GM10266 (cell line): ENCODE data around the gene TALDO1.

Source experiments
- DNase-seq: peaks from one replicate; pipeline ENCODE4 v3.0.0; 2012; ENCODE audit errors: extremely low spot score
- CTCF ChIP-seq: IDR thresholded peaks from 2 replicates; pipeline ENCODE4 v1.5.1; 2012; ENCODE audit warnings: mild to moderate bottlenecking, low read depth; ENCODE audit not compliant: control insufficient read depth, insufficient read depth; ENCODE audit errors: missing control alignments

The TALDO1 gene

GRCh38 chr11:720017-720641, 27.1 kb upstream of the TALDO1 start:
- DNase-seq, result no peak
- TF ChIP-seq CTCF, result no peak

GRCh38 chr11:720642-721246, 26.5 kb upstream of the TALDO1 start:
- peak; percentile 60 for DNase-seq
- TF ChIP-seq CTCF, result no peak

- TF ChIP-seq CTCF, result no peak
- DNase-seq, result no peak
Measured at GRCh38 chr11:721247-721740, 26.0 kb upstream of the TALDO1 start.

GRCh38 chr11:721741-722345, 25.4 kb upstream of the TALDO1 start:
- no peak for TF ChIP-seq CTCF
- DNase-seq, result peak; percentile 69

GRCh38 chr11:722346-722811, 24.9 kb upstream of the TALDO1 start:
- no peak for TF ChIP-seq CTCF
- no peak for DNase-seq

GRCh38 chr11:723120-723883, 24.0 kb upstream of the TALDO1 start:
- TF ChIP-seq CTCF, result peak; percentile 65
- peak; percentile 84 for DNase-seq
